ENCODE data around the gene PARD6B. TPM values are rescaled to one million over a fixed set of nuclear protein-coding genes. Genes with fewer than 3 reads are reported as not detected.

PARD6B gene
- total and polyA plus RNA-seq, 8 donors = 3.2 to 69.5 (median 10.6) TPM

DNA sequence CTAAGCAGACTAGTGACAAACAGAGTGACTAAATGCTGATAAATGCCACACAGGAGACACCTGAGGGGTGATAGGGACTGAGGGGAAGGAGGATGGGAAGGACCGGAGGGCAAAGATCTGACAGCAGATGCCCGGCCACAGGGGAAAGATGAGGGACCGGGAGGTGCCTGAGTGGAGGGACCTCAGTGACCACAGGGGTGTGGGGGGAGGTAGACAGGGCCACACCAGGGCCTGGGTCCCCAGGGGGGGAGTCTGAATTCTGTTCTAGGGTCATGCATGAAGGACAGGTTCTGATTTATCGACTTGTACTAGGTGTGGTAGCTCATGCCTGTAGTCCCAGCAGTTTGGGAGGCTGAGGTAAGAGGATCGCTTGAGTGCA is 70.4 kb downstream of the PARD6B start:
- H3K27me3 ChIP-seq = no peaks in the 10 kb centered on the region
- intact Hi-C loops (cut with DNase I; ENCODE audit: low total_unique reads) = no loop called here
- H3K9me3 ChIP-seq = no peaks in the 10 kb centered on the region
- DNase-seq = no peak
- H3K4me1 ChIP-seq = no peaks in the 10 kb centered on the region
- H3K4me3 ChIP-seq = no peak overlapping the region
- no peak overlapping the region for H3K27ac ChIP-seq
- TF ChIP-seq POLR2A (IDR thresholded peaks at IDR 0.05) (no peak), POLR2AphosphoS5 (IDR thresholded peaks at IDR 0.05) (no peak), EP300 (IDR thresholded peaks at IDR 0.05) (no peak)
- TF ChIP-seq, protein P1, sequence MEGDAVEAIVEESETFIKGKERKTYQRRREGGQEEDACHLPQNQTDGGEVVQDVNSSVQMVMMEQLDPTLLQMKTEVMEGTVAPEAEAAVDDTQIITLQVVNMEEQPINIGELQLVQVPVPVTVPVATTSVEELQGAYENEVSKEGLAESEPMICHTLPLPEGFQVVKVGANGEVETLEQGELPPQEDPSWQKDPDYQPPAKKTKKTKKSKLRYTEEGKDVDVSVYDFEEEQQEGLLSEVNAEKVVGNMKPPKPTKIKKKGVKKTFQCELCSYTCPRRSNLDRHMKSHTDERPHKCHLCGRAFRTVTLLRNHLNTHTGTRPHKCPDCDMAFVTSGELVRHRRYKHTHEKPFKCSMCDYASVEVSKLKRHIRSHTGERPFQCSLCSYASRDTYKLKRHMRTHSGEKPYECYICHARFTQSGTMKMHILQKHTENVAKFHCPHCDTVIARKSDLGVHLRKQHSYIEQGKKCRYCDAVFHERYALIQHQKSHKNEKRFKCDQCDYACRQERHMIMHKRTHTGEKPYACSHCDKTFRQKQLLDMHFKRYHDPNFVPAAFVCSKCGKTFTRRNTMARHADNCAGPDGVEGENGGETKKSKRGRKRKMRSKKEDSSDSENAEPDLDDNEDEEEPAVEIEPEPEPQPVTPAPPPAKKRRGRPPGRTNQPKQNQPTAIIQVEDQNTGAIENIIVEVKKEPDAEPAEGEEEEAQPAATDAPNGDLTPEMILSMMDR (IDR thresholded peaks at IDR 0.05) = no peak
- no peaks in the 10 kb centered on the region for H3K36me3 ChIP-seq
- 89 to 94% (median 93%) methylated on average over 5 of the region's 5 CpGs for WGBS, 5 donors

DNA sequence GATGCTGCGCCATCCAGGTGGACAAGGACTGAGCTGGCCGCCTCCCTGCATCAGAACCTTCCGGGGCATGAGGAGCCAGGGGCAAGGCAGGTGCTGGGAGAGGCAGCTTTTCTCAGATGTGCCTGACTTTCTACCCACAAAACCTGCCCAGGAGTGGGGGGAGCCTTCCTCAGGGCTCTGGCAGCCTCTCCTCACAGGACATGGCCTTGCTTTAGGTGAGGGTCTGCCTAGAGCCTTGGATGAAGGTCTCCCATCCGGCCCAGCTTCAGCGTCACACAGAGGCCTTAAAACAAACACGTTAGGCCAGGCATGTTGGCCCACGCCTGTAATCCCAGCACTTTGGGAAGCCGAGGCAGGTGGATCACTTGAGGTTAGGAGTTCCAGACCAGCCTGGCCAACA is 70.9 kb downstream of the PARD6B start:
- Histone ChIP-seq H3K27ac (no peak overlapping the region), H3K9me3 (no peaks in the 10 kb centered on the region), H3K27me3 (no peaks in the 10 kb centered on the region), H3K36me3 (no peaks in the 10 kb centered on the region), H3K4me3 (no peak overlapping the region), H3K4me1 (no peaks in the 10 kb centered on the region)
- WGBS, 5 donors = 87 to 96% (median 94%) methylated on average over 8 of the region's 8 CpGs
- intact Hi-C loops (cut with DNase I; ENCODE audit: low total_unique reads) = no loop called here
- DNase-seq = no peak
- TF ChIP-seq POLR2A (IDR thresholded peaks at IDR 0.05) (no peak), POLR2AphosphoS5 (IDR thresholded peaks at IDR 0.05) (no peak), EP300 (IDR thresholded peaks at IDR 0.05) (no peak)
- TF ChIP-seq, protein P1 (IDR thresholded peaks at IDR 0.05) = no peak

DNA sequence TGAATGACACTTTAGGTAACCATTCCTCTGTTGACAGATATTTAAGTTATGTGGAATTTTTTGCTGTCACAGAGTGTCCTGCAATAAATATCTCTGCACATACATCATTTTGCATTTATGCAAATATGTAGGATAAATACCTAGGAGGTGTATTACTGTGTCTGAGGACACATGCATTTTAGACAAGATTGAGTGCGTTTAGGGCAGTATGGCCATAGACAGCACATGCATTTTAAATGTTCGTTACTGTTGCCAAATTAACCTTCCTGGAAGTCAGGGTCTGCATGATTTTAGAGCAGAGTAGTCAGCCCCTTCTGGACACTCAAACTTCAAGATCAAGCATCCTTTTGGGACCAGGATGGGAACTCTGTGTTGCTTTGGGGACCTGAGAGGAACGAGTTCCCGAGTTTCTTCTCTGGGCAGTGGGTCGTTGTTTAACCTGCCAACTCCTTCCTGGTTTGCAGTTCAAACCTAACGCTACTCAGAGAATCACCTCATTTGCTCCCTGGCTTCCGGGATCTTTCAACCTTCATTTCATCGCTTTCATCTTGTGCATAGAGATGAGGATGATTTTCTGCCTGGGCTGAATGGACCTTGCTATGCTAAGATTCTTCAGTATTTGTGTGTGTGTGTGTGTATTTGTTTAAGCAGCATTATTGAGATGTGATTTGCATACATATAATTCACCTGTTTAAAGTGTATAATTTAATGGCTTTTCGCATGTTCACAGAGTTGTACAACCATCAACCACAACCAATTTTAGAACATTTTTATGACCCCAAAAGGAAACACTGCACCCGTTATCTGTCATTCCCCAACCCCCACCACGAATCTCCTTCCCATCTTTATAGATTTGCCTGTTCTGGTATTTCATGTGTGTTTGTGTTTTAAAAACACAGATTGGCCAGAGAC is 73.3 kb downstream of the PARD6B start:
- H3K36me3 ChIP-seq = no peaks in the 10 kb centered on the region
- WGBS, 5 donors = 46 to 57% (median 52%) methylated on average over 11 of the region's 11 CpGs
- no peaks in the 10 kb centered on the region for H3K9me3 ChIP-seq
- H3K27me3 ChIP-seq = no peaks in the 10 kb centered on the region
- no peak overlapping the region for H3K27ac ChIP-seq
- intact Hi-C loops (cut with DNase I; ENCODE audit: low total_unique reads) = no loop called here
- TF ChIP-seq, protein P1 (IDR thresholded peaks at IDR 0.05) = no peak
- TF ChIP-seq EP300 (IDR thresholded peaks at IDR 0.05) (no peak), POLR2AphosphoS5 (IDR thresholded peaks at IDR 0.05) (no peak), POLR2A (IDR thresholded peaks at IDR 0.05) (no peak)
- no peaks in the 10 kb centered on the region for H3K4me1 ChIP-seq
- H3K4me3 ChIP-seq = no peak overlapping the region
- DNase-seq = no peak

DNA sequence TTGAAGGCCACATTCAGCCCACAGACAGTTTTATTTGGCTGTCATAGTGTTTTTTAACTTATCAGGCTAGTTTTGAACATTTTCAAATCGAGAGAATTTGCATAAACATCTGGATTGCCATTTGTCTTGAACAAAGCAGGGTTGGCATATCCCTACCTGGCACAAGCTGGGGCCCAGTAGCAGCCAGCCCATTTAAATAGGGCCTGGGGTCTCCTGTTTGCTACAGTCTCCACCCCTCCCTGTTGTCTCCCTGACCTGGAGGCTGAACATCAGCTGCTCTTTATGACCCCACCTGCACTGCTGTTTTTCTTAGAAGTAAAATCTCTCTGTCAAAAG is 73.9 kb downstream of the PARD6B start:
- no peak for DNase-seq
- intact Hi-C loops (cut with DNase I; ENCODE audit: low total_unique reads) = no loop called here
- no peaks in the 10 kb centered on the region for H3K36me3 ChIP-seq
- H3K27ac ChIP-seq = no peak overlapping the region
- 50 to 67% (median 64%) methylated on average over 1 of the region's 1 CpG for WGBS, 5 donors
- TF ChIP-seq POLR2AphosphoS5 (IDR thresholded peaks at IDR 0.05) (no peak), EP300 (IDR thresholded peaks at IDR 0.05) (no peak), POLR2A (IDR thresholded peaks at IDR 0.05) (no peak)
- TF ChIP-seq, protein P1 (IDR thresholded peaks at IDR 0.05) = no peak
- no peak overlapping the region for H3K4me3 ChIP-seq
- no peaks in the 10 kb centered on the region for H3K9me3 ChIP-seq
- no peaks in the 10 kb centered on the region for H3K4me1 ChIP-seq
- no peaks in the 10 kb centered on the region for H3K27me3 ChIP-seq
